Coronary artery (tissue), 2 donors: ENCODE data around the gene MUSK.
"Not testable (repeated sequence)": the region's sequence is repeated elsewhere in the genome, so short reads cannot be mapped to it uniquely, and the experiment has no call there.

ENCODE experiments used
- DNase-seq: peaks from one replicate; pipeline ENCODE4 v3.0.0-alpha.2; 2017; ENCODE audit warnings: low spot score
- H3K27ac ChIP-seq, 2 donors: fragments of 200-600 bp; sonication (generic); one replicate each; pipeline ENCODE4 v1.5.1; 2016 to 2019
- H3K4me3 ChIP-seq: fragments of 200-600 bp; sonication (generic); 2 replicates; pipeline ENCODE4 v1.5.1; 2016; ENCODE audit warnings: mild to moderate bottlenecking, moderate library complexity
- TF ChIP-seq, protein P1 (sequence below): fragments of 200-600 bp; sonication (generic); IDR thresholded peaks from one replicate; pipeline ENCODE4 v1.5.1; 2019; ENCODE audit warnings: antibody characterized with exemption

Gene MUSK

DNA sequence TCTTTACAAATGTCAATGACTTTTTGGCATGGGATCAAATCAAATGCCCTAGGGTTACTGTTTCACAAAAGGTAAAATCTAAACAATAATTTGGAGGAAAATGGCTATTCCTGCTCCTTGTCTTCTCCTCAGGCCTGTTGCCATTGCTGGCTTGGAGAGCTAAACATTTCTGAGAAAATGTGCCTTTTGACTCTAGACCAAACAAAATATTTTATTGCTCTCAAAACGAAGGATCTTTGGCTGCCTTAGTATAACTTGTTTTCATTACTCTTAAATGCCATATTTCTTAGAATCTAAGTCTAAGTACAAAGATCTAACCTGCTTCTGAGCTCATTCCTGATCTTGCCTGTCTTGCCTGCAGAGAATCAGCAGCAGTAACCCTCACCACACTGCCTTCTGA is 116.6 kb downstream of the MUSK start:
- TF ChIP-seq, protein P1, sequence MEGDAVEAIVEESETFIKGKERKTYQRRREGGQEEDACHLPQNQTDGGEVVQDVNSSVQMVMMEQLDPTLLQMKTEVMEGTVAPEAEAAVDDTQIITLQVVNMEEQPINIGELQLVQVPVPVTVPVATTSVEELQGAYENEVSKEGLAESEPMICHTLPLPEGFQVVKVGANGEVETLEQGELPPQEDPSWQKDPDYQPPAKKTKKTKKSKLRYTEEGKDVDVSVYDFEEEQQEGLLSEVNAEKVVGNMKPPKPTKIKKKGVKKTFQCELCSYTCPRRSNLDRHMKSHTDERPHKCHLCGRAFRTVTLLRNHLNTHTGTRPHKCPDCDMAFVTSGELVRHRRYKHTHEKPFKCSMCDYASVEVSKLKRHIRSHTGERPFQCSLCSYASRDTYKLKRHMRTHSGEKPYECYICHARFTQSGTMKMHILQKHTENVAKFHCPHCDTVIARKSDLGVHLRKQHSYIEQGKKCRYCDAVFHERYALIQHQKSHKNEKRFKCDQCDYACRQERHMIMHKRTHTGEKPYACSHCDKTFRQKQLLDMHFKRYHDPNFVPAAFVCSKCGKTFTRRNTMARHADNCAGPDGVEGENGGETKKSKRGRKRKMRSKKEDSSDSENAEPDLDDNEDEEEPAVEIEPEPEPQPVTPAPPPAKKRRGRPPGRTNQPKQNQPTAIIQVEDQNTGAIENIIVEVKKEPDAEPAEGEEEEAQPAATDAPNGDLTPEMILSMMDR = no peak
- H3K27ac ChIP-seq = peak overlapping the region in 1 of 2 donors; percentile 19
- no peak for DNase-seq
- H3K4me3 ChIP-seq = no peak overlapping the region

DNA sequence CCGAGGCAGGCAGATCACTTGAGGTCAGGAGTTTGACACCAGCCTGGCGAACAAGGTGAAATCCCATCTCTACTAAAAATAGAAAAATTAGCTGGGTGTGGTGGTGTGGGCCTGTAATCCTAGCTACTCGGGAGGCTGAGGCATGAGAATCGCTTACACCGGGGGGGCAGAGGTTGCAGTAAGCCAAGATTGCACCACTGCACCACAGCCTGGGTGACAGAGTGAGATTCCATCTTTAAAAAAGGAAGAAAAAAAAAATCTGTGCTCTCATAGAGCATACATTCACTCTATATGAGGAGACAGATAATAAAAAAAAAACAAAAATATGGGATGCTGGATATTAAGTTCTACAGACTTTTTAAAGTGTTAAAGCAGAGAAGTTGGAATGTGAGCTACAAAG is 119.8 kb downstream of the MUSK start:
- not testable (repeated sequence) for H3K4me3 ChIP-seq, DNase-seq, H3K27ac ChIP-seq

DNA sequence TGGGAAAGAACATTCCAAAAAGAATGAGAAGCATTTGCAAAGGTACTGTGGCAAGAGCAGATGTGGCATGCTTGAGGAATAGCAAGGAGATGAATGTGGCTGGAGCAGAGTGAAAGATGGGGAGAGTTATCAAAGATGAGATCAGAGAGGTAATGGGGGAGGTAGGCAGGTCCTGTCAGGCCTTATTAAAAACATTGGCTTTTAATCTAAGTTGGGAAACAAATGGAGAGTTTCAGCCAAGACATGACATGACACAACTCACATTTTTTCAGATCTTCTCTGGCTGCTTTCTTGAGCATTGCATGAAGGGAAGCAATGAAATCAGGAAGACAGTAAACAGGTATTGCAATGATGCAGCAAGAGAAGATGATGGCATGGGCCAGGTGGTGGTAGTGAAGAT is 120.3 kb downstream of the MUSK start:
- H3K27ac ChIP-seq = no peak overlapping the region
- H3K4me3 ChIP-seq = no peak overlapping the region
- TF ChIP-seq, protein P1 = no peak
- no peak for DNase-seq

- H3K27ac ChIP-seq = no peak overlapping the region
- H3K4me3 ChIP-seq = no peak overlapping the region
- TF ChIP-seq, protein P1 = no peak
- no peak for DNase-seq
These were observed 129.0 kb downstream of the MUSK start for GRCh38 chr9:110797611-110798010.

GRCh38 chr9:110799396-110799795 is 130.8 kb downstream of the MUSK start:
- Histone ChIP-seq H3K4me3 (no peak overlapping the region), H3K27ac (no peak overlapping the region)
- TF ChIP-seq, protein P1 = no peak
- no peak for DNase-seq

DNA sequence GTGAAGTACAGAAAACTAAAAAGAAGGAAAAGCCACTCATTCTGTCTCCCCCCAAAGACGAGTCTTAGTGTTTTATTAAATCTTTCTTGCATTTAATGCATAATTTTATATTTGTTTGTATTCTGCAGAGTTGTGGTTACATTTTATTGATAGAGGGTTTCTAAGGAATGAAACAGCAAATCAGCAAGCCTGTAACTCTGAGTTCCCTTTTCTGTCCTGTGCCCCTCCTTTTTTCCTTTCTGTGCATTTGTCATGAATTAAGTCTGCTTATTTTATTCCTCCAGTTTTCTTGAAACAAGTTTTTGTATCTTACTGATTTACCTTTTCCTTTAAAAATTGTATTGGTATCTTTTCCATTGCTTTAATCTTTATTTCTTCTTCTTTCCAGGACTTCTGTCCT is 132.8 kb downstream of the MUSK start:
- Histone ChIP-seq H3K27ac (no peak overlapping the region), H3K4me3 (no peak overlapping the region)
- TF ChIP-seq, protein P1 = no peak
- no peak for DNase-seq

- Histone ChIP-seq H3K4me3 (no peak overlapping the region), H3K27ac (no peak overlapping the region)
- TF ChIP-seq, protein P1 = no peak
- DNase-seq = no peak
These were observed 133.9 kb downstream of the MUSK start for GRCh38 chr9:110802416-110803035.
